HG03565 (cell line): Measurements from ENCODE around the gene PALB2.
"Not testable (repeated sequence)": the region's sequence is repeated elsewhere in the genome, so short reads cannot be mapped to it uniquely, and the experiment has no call there.

Source experiments
- ATAC-seq: cut with Tn5 transposase; IDR thresholded peaks from one replicate; pipeline ENCODE4 v1.9.1; 2021; ENCODE audit warnings: mild to moderate bottlenecking, moderate library complexity; ENCODE audit not compliant: unreplicated experiment

The PALB2 gene

GRCh38 chr16:23650674-23651416 lies 9.7 kb upstream of the PALB2 start:
- ATAC-seq = no peak

DNA sequence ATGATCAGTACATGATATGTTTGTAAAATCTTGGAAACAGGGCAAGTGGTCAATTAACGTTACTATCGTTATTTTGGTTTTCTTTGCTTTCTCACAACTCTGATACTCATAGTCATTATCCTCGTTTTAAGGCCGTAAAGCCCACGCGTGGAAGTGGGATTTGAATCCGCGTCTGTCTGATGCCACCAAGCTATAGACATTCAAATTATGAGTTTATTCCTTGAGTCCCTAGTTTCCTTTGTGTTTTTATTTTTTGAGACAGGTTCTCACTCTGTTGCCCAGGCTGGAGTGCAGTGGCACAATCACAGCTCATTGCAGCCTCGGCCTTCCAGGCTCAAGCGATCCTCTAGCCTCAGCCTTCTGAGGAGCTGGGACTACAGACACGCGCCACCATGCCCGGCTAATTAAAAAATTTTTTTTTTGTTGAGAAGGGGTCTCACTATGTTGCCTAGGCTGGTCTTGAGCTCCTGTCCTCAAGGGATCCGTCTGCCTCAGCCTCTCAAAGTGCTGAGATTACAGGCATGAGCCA lies 1.2 kb upstream of the PALB2 start:
- no peak for ATAC-seq

DNA sequence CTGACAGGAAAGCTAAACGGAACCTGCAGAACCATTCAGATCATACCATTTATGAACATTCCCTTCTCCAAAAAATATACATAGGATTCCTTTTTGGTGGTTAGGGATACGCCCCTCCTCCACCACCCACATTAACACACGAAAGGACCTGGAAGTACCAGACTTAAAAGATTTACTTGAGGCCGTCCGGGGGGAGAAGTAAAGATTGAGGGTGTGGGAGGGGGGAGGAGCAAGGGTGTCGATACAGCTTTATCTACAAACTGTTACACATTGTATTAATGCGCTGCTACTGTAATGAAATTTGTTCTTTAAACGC lies 537 bp downstream of the PALB2 start:
- ATAC-seq = no peak

GRCh38 chr16:23635958-23636357 lies 5.2 kb downstream of the PALB2 start:
- no peak for ATAC-seq

DNA sequence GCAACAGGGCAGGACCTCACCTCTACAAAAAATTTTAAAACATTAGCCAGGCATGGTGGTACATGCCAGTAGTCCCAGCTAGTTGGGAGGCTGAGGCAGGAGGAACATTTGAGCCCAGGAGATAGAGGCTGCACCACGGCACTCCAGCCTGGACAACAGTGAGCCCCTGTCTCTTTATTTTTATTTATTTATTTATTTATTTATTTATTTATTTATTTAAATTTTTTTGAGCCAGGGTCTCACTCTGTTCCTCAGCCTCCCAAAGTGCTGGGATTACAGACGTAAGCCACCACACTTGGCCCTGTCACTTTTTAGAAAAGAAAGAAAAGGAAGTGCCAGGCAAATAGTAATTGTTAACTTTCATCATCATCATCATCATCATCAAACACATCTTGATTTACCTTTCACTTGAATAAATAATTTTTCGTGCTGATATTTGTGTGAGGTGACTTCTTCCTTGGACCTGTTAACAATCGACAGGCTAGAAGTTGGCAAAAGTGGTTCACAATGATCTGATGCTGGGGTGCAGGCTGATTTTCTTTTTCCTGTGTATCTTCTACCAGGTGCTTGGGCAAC lies 6.6 kb downstream of the PALB2 start:
- no peak for ATAC-seq

DNA sequence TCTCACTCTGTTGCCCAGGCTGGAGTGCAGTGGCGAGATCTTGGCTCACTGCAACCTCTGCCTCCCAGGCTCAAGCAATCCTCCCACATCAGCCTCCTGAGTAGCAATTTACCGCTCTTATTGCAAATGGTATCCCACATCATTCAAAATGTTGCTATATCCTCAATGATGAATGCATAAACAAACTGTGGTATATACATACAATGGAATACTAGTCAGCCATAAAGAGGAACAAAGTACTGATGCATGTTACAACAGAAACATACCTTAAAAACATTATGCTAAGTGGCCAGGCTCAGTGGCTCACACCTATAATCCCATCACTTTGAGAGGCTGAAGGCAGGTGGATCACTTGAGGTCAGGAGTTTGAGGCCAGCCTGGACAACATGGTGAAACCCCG lies 9.2 kb downstream of the PALB2 start:
- ATAC-seq = not testable (repeated sequence)

DNA sequence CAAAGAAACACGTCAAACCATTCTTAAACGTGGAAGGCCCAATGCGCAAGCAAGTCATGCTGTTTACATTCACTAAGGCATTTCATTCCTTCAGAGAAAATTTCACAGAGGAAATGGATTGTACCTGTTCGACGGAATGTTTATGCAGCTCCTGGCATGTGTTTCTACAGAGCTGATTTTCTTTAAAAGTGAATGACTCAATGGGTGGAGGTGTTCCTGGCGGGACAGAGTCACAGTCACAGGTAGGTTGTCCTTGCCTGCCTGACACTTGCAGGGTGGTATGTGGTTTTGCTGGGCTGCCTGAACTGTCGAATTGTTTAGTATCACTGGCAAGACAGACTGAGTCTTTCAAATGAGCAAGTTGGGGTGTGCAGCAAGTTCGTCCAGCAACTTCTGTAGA lies 11.6 kb downstream of the PALB2 start:
- no peak for ATAC-seq

DNA sequence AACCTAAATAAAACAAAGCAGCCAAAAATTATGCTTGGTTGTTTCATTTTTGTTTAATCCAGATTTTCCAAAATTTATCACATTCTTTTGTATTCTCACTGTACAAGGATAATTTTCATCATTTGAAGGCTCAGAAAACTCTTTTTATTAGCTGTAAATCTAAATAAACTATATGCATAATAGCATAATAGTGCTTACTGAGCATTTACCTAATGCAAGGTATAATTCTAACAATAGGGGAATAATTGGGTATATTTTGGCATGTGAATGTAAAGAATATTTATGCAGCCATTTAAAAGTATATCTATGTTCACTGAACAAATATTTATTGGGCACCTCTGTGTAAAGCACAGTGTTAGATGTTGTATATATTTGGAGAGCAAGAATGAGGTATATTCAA lies 17.0 kb downstream of the PALB2 start:
- ATAC-seq = no peak

- ATAC-seq = no peak
Observed at GRCh38 chr16:23615805-23616204, 25.3 kb downstream of the PALB2 start.

GRCh38 chr16:23611936-23612335 lies 29.2 kb downstream of the PALB2 start:
- ATAC-seq = no peak

DNA sequence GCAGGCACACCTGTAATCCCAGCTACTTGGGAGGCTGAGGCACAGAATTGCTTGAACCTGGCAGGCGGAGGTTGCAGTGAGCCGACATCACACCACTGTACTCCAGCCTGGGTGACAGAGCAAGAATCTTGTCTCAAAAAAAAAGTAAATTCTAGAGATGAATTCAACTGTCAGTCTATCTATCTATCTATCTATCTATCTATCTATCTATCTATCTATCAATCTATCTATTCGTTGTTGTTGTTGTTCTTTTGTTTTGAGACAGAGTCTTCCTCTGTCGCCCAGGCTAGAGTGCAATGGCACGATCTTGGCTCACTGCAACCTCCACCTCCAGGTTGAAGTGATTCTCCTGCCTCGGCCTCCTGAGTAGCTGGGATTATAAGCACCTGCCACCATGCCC lies 30.2 kb downstream of the PALB2 start:
- not testable (repeated sequence) for ATAC-seq

DNA sequence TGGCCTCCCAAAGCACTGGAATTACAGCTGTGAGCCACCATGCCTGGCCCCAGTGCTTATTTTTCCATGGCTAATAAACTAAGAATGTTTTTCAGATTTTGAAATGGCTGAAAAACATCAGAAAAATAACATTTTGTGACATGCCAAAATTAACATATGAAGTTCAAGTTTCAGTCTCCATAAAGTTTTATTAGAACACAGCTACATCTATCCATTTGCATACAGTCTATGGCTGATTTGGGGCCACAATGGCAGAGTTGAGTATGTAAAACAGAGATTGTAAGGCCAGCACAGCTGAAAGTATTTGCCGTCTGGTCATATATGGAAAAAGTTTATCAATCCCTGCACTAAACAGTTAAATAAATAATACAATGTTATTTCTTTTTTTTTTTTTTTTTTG lies 31.2 kb downstream of the PALB2 start:
- ATAC-seq = no peak

DNA sequence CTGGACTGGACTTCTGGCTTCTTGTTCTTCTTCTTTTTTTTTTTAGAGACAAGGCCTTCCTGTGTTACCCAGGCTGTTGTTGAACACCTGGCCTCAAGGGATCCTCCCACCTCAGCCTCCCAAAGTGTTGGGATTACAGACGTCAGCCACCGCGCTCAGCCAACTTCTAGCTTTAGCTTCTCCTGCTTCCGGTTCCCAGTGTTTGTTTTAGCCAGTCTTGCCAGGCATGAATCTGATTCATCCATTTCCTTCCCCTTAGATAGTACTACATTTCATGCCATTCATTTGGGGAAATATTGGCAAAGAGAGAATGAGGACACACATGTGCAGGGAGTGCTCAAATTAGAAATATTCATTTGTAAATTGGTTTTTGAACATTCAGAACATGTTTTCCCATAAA lies 32.9 kb downstream of the PALB2 start:
- ATAC-seq = no peak

DNA sequence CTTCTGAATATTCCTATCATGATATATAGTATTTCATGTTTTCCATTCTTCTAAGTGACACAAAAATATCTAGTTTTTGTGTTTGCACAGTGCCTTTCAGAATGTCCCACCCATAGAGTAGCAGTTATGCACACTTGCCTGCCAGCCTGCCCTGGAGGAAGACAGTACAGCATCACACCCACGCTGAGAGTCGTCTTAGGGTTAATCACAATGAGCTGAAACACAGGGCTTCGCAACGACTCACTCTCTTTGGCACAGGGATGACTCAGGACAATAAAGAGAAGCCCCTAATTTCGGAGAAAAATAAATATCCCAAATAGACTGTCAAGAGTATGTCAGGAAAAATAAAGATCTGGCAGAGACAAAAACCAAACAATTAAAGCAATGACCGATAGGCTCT lies 33.4 kb downstream of the PALB2 start:
- ATAC-seq = no peak

DNA sequence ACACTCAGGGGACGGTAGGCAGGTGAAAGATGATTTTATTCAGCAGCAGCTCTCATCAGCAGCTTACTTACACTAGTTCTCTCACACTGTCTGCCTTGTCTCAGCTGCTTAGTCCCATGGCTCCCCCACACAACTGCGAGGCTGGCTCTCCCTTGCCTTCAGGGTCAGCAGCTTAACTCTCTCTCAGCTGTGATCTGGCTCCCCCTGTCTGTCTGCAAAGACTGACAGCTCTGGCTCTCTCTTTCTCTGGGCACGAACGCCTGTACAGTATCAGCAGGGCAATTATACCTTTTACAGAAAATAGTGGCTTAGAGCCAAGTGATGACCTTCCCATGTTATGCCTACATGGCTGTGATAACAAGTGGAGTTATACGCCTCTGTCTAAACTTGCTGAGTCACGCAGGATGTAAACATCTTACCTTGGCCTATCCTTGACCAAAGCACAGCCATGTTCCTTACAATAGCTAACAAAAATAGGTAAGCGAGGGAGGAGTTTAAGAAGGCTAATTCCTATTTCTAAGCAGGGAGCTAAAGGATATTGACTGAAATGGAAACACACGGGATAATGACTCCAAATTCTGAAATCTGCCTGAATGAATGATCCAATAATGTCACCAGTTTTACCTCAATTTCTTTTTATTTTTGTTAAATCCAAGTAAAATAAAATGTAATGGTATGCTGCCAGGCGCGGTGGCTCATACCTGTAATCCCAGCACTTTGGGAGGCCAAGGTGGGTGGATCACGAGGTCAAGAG lies 43.9 kb downstream of the PALB2 start:
- no peak for ATAC-seq

DNA sequence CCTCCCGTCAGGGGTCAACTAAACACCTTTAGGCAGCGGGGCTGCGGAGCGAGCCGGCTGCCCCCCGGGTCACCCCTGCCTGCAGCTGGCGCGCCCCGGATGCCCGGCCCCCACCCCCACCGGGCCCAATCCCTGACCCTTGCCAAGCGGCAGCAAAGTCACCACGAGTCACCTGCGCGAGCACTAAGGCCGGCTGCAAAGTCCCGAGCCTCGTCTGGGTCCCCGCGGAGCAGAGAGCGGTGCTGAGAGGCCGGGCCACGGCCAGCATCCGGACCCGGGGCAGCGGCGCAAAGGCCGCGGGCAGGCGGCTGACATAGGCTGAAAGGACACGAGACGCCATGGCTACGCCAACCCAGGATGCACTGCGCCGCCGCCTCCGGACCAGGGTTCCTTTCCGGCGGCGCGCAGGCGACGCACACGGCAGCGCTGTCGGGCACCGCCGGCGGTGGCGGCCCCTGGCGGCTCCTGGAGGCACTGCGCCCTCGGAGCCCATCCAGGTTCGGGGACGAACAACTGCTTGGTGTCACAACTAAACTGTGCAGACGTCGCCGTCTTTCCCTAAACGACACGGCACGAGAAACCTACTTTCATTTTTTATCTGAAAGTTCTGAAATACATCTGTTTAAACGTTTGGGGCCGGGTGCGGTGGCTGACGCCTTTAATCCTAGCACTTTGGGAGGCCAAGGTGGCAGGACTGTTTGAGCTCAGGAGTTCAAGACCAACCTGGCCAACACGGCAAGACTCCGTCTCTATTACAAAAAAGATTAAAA lies 45.0 kb downstream of the PALB2 start, which contains the start of gene NDUFAB1:
Gene NDUFAB1 (minus strand): TSS at position 366 of the 770 bp plus-strand sequence. CDS start 26 bp downstream, at position 340.
- peak; percentile 89 for ATAC-seq

- peak; percentile 3 for ATAC-seq
Observed at GRCh38 chr16:23595246-23595950, 45.7 kb downstream of the PALB2 start.

GRCh38 chr16:23594186-23594585 lies 46.9 kb downstream of the PALB2 start:
- no peak for ATAC-seq

- no peak for ATAC-seq
Observed at GRCh38 chr16:23590181-23590580, 50.9 kb downstream of the PALB2 start.

GRCh38 chr16:23587726-23588125 lies 53.4 kb downstream of the PALB2 start:
- ATAC-seq = no peak
